HEK293T (cell line): ENCODE results near the gene TRABD2B.

ENCODE experiments used
- CTCF ChIA-PET: fragments of 350-600 bp; formaldehyde crosslinking; extraction: SDS; loops from one replicate; lab custom pipeline; 2021; ENCODE audit warnings: antibody characterized with exemption, inconsistent platforms; lab: Yijun Ruan, JAX
- POLR2A ChIA-PET: fragments of 350-600 bp; formaldehyde crosslinking; extraction: SDS; loops from one replicate; lab custom pipeline; 2020; ENCODE audit warnings: antibody characterized with exemption, inconsistent platforms; lab: Yijun Ruan, JAX
- DNase-seq: peaks from one replicate; pipeline ENCODE4 v3.0.0; 2012; ENCODE audit warnings: mixed read lengths; ENCODE audit errors: extremely low spot score
- ARNT ChIP-seq: fragments of 450-650 bp; IDR thresholded peaks from 2 replicates; pipeline ENCODE4 v1.6.1; 2017; ENCODE audit warnings: mild to moderate bottlenecking
- BHLHE40 ChIP-seq: fragments of 450-650 bp; IDR thresholded peaks from 2 replicates; pipeline ENCODE4 v1.6.1; 2016; ENCODE audit warnings: mild to moderate bottlenecking, moderate library complexity, borderline replicate concordance
- CTBP1 ChIP-seq: fragments of 450-650 bp; IDR thresholded peaks from 2 replicates; pipeline ENCODE4 v1.6.1; 2016; ENCODE audit warnings: borderline replicate concordance
- ELF4 ChIP-seq: fragments of 450-650 bp; IDR thresholded peaks from 2 replicates; pipeline ENCODE4 v1.6.1; 2017; ENCODE audit warnings: antibody characterized with exemption
- FOXA1 ChIP-seq: fragments of 450-650 bp; IDR thresholded peaks from 2 replicates; pipeline ENCODE4 v1.6.1; 2016; ENCODE audit warnings: mild to moderate bottlenecking
- FOXK2 ChIP-seq: fragments of 450-650 bp; IDR thresholded peaks from 2 replicates; pipeline ENCODE4 v1.6.1; 2016; ENCODE audit warnings: mild to moderate bottlenecking
- FOXM1 ChIP-seq: fragments of 450-650 bp; IDR thresholded peaks from 2 replicates; pipeline ENCODE4 v1.6.1; 2017; ENCODE audit warnings: mild to moderate bottlenecking, borderline replicate concordance
- HDGF ChIP-seq: fragments of 450-650 bp; IDR thresholded peaks from 2 replicates; pipeline ENCODE4 v1.6.1; 2017; ENCODE audit warnings: antibody characterized with exemption, borderline replicate concordance
- L3MBTL2 ChIP-seq: fragments of 450-650 bp; conservative IDR thresholded peaks from 2 replicates; pipeline ENCODE4 v1.6.1; 2016; ENCODE audit warnings: mild to moderate bottlenecking
- LEF1 ChIP-seq: fragments of 450-650 bp; IDR thresholded peaks from 2 replicates; pipeline ENCODE4 v1.6.1; 2017; ENCODE audit warnings: mild to moderate bottlenecking, borderline replicate concordance
- NFRKB ChIP-seq: fragments of 450-650 bp; IDR thresholded peaks from 2 replicates; pipeline ENCODE4 v1.6.1; 2016; ENCODE audit warnings: mild to moderate bottlenecking, moderate library complexity
- PKNOX1 ChIP-seq: fragments of 450-650 bp; IDR thresholded peaks from 2 replicates; pipeline ENCODE4 v1.6.1; 2016
- SP1 ChIP-seq: fragments of 450-650 bp; IDR thresholded peaks from 2 replicates; pipeline ENCODE4 v1.6.1; 2017
- SUZ12 ChIP-seq: fragments of 450-650 bp; IDR thresholded peaks from 2 replicates; pipeline ENCODE4 v1.6.1; 2016; ENCODE audit warnings: mild to moderate bottlenecking
- TARDBP ChIP-seq: fragments of 450-650 bp; IDR thresholded peaks from 2 replicates; pipeline ENCODE4 v1.6.1; 2016
- ZNF384 ChIP-seq: fragments of 450-650 bp; IDR thresholded peaks from 2 replicates; pipeline ENCODE4 v1.6.1; 2016

The TRABD2B gene

GRCh38 chr1:47953661-47954060, 43.5 kb downstream of the TRABD2B start:
- ChIA-PET POLR2A (no interaction called here), CTCF (no interaction called here)
- no peak for TF ChIP-seq LEF1
- TF ChIP-seq SUZ12: no peak
- TF ChIP-seq ELF4: no peak
- DNase-seq: no peak

- TF ChIP-seq SP1: no peak
- no peak for TF ChIP-seq FOXK2
- no peak for TF ChIP-seq FOXM1
- no peak for TF ChIP-seq CTBP1
- no peak for TF ChIP-seq SUZ12
- TF ChIP-seq ARNT: no peak
- no peak for TF ChIP-seq ZNF384
- TF ChIP-seq HDGF: no peak
- TF ChIP-seq PKNOX1: no peak
- TF ChIP-seq L3MBTL2: no peak
- TF ChIP-seq LEF1: no peak
- no peak for TF ChIP-seq TARDBP
- TF ChIP-seq NFRKB: no peak
- TF ChIP-seq ELF4: no peak
- no peak for TF ChIP-seq FOXA1
- no peak for TF ChIP-seq BHLHE40
- no peak for DNase-seq
- POLR2A ChIA-PET: no interaction called here
- CTCF ChIA-PET: interaction anchor here (0.6 to 1.7 kb wide), 2 partner anchors 19 to 107 kb away, joined by 3 to 4 read pairs; no protein-coding TSS in a partner anchor
Observed at GRCh38 chr1:47951545-47952235, 45.5 kb downstream of the TRABD2B start.

GRCh38 chr1:47951026-47951425, 46.2 kb downstream of the TRABD2B start:
- no peak for DNase-seq
- CTCF ChIA-PET: no interaction called here
- TF ChIP-seq FOXM1 (no peak), HDGF (no peak), LEF1 (no peak), ARNT (no peak), FOXK2 (no peak), PKNOX1 (no peak)
- POLR2A ChIA-PET: no interaction called here

- POLR2A ChIA-PET: no interaction called here
- TF ChIP-seq HDGF (no peak), FOXM1 (no peak), ARNT (no peak), FOXA1 (no peak), PKNOX1 (no peak), TARDBP (no peak), NFRKB (no peak)
Observed at GRCh38 chr1:47950471-47950870, 46.7 kb downstream of the TRABD2B start.

GRCh38 chr1:47948126-47948525, 49.1 kb downstream of the TRABD2B start:
- DNase-seq: no peak
- POLR2A ChIA-PET: no interaction called here
- CTCF ChIA-PET: interaction anchor here (1.6 kb wide), 1 partner anchor 113 kb away, joined by 5 read pairs; no protein-coding TSS in a partner anchor
- TF ChIP-seq SUZ12 (no peak), BHLHE40 (no peak), TARDBP (no peak), ZNF384 (no peak)

More at GRCh38 chr1:47950471-47950870, 46.7 kb downstream of the TRABD2B start:
- DNase-seq: no peak
- CTCF ChIA-PET: no interaction called here

GRCh38 chr1:47947531-47947930, 49.7 kb downstream of the TRABD2B start:
- TF ChIP-seq FOXM1 (no peak), ELF4 (no peak), PKNOX1 (no peak), L3MBTL2 (no peak), SUZ12 (no peak), CTBP1 (no peak), TARDBP (no peak), FOXK2 (no peak), FOXA1 (no peak), ZNF384 (no peak), NFRKB (no peak), BHLHE40 (no peak), LEF1 (no peak), SP1 (no peak), HDGF (no peak), ARNT (no peak)
- no peak for DNase-seq
- ChIA-PET CTCF (interaction anchor here (1.6 kb wide), 1 partner anchor 114 kb away, joined by 5 read pairs; no protein-coding TSS in a partner anchor), POLR2A (no interaction called here)
